WERI-Rb-1 (cell line): ENCODE results near the gene TSPAN12.
"Not testable (repeated sequence)": the region's sequence is repeated elsewhere in the genome, so short reads cannot be mapped to it uniquely, and the experiment has no call there.

Experiments
- DNase-seq: peaks from one replicate; pipeline ENCODE4 v3.0.0-alpha.2; 2020
- H3K27ac ChIP-seq: fragments of 250-450 bp; sonication (Bioruptor Pico); 2 replicates; pipeline ENCODE4 v1.5.1; 2020; ENCODE audit warnings: mild to moderate bottlenecking, moderate library complexity
- H3K27me3 ChIP-seq: fragments of 250-450 bp; sonication (Bioruptor Pico); 2 replicates; pipeline ENCODE4 v1.5.1; 2021; ENCODE audit warnings: mild to moderate bottlenecking, low read depth, moderate library complexity; ENCODE audit not compliant: insufficient read depth, severe bottlenecking
- H3K36me3 ChIP-seq: fragments of 250-450 bp; sonication (Bioruptor Pico); 2 replicates; pipeline ENCODE4 v1.5.1; 2020; ENCODE audit warnings: mild to moderate bottlenecking, moderate library complexity
- H3K4me3 ChIP-seq: 2 replicates; pipeline ENCODE4 v1.5.1; 2011; ENCODE audit warnings: low read depth, mild to moderate bottlenecking, control low read depth, low read length
- H3K9me3 ChIP-seq: fragments of 250-450 bp; sonication (Bioruptor Pico); 2 replicates; pipeline ENCODE4 v1.5.1; 2021; ENCODE audit warnings: mild to moderate bottlenecking, moderate library complexity; ENCODE audit not compliant: severe bottlenecking
- TF ChIP-seq, protein P1 (sequence below): IDR thresholded peaks from 2 replicates; pipeline ENCODE4 v1.5.1; 2011; ENCODE audit warnings: low read depth, mild to moderate bottlenecking, control low read depth, inconsistent platforms, low read length

Gene TSPAN12

GRCh38 chr7:120792091-120792860 lies 65.7 kb downstream of the TSPAN12 start:
- TF ChIP-seq, protein P1, sequence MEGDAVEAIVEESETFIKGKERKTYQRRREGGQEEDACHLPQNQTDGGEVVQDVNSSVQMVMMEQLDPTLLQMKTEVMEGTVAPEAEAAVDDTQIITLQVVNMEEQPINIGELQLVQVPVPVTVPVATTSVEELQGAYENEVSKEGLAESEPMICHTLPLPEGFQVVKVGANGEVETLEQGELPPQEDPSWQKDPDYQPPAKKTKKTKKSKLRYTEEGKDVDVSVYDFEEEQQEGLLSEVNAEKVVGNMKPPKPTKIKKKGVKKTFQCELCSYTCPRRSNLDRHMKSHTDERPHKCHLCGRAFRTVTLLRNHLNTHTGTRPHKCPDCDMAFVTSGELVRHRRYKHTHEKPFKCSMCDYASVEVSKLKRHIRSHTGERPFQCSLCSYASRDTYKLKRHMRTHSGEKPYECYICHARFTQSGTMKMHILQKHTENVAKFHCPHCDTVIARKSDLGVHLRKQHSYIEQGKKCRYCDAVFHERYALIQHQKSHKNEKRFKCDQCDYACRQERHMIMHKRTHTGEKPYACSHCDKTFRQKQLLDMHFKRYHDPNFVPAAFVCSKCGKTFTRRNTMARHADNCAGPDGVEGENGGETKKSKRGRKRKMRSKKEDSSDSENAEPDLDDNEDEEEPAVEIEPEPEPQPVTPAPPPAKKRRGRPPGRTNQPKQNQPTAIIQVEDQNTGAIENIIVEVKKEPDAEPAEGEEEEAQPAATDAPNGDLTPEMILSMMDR: peak; percentile 89
- Histone ChIP-seq H3K27me3 (no peaks in the 10 kb centered on the region), H3K27ac (no peak overlapping the region), H3K4me3 (no peak overlapping the region), H3K36me3 (no peaks in the 10 kb centered on the region), H3K9me3 (no peaks in the 10 kb centered on the region)
- DNase-seq: peak; percentile 80

- H3K9me3 ChIP-seq: no peaks in the 10 kb centered on the region
- TF ChIP-seq, protein P1: no peak
- DNase-seq: no peak
Observed at GRCh38 chr7:120785095-120785494, 72.8 kb downstream of the TSPAN12 start.

DNA sequence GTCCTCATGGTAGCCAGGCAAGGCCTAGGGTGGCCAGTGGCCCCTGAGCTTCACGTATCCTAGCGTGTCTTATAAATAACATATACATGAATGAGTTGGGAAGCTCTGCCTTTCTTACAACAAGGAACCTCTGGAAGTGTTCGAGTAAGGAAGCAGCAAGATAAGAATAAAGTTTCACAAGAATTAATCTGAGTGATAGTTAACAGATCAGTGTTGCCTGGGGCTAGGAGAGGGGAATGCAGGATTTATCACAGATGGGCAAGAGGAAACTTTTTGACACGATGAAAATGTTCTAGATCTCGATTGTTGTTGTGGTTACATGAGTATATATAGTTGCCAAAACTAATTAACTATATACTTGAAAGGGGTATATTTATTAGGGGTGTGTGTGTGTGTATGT lies 74.2 kb downstream of the TSPAN12 start:
- TF ChIP-seq, protein P1: no peak
- H3K9me3 ChIP-seq: no peaks in the 10 kb centered on the region

More at GRCh38 chr7:120785095-120785494, 72.8 kb downstream of the TSPAN12 start:
- Histone ChIP-seq H3K4me3 (no peak overlapping the region), H3K27me3 (no peaks in the 10 kb centered on the region), H3K27ac (no peak overlapping the region), H3K36me3 (no peaks in the 10 kb centered on the region)

DNA sequence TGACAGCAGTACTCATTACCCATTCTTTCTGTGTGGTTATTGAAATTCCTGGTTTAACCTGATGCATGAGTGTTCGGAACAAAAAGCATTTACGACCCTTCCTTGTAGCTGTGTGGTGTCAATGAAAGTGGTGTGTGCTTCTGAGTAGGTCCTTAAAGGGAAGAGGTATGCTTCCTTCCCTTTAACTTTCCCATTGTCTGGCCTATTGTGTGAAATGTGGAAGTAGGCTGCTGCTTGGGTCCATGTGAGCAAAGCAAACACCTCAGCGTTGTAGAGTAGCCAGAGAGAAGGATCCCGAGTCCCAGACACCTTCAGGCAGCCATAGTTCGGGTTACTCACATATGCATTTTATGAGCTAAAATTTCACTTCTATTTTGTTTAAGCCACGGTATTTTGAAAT lies 74.7 kb downstream of the TSPAN12 start:
- no peaks in the 10 kb centered on the region for H3K9me3 ChIP-seq
- no peaks in the 10 kb centered on the region for H3K36me3 ChIP-seq
- no peak overlapping the region for H3K4me3 ChIP-seq
- no peaks in the 10 kb centered on the region for H3K27me3 ChIP-seq
- TF ChIP-seq, protein P1: no peak
- no peak overlapping the region for H3K27ac ChIP-seq
- DNase-seq: no peak

More for the DNA sequence above, 74.2 kb downstream of the TSPAN12 start:
- H3K27me3 ChIP-seq: no peaks in the 10 kb centered on the region
- no peak overlapping the region for H3K27ac ChIP-seq
- DNase-seq: no peak
- no peaks in the 10 kb centered on the region for H3K36me3 ChIP-seq
- H3K4me3 ChIP-seq: no peak overlapping the region

GRCh38 chr7:120781924-120782323 lies 76.0 kb downstream of the TSPAN12 start:
- not testable (repeated sequence) for H3K4me3 ChIP-seq, H3K27me3 ChIP-seq, DNase-seq, H3K36me3 ChIP-seq, H3K9me3 ChIP-seq, H3K27ac ChIP-seq

DNA sequence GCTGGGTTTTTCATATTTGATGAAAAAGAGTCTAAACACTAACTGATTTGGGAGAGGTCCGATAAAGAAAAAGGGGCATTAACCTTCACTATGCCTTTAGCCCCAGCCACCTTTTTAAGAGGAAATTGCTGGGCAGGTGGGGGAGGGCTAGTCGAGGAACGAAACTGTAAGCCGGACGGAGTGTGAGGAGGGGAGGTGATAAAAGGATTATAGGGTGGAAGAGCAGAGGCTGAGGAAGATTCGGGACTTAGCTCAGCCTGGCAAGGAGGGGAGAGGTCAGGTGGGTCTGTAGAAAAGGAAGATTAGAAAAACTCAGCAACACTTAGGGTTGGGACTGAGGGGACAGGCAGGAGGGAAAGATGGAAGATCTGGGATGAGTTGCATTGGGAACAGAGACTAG lies 77.0 kb downstream of the TSPAN12 start:
- no peaks in the 10 kb centered on the region for H3K9me3 ChIP-seq
- no peak overlapping the region for H3K27ac ChIP-seq
- H3K36me3 ChIP-seq: no peaks in the 10 kb centered on the region
- no peak overlapping the region for H3K4me3 ChIP-seq
- H3K27me3 ChIP-seq: no peaks in the 10 kb centered on the region
- TF ChIP-seq, protein P1: no peak
- DNase-seq: no peak

- DNase-seq, H3K36me3 ChIP-seq, H3K4me3 ChIP-seq, H3K27me3 ChIP-seq, H3K9me3 ChIP-seq, H3K27ac ChIP-seq: not testable (repeated sequence)
Observed at GRCh38 chr7:120780451-120780850, 77.5 kb downstream of the TSPAN12 start.

GRCh38 chr7:120779078-120779477 lies 78.9 kb downstream of the TSPAN12 start:
- H3K27ac ChIP-seq, H3K27me3 ChIP-seq, H3K36me3 ChIP-seq, DNase-seq, H3K4me3 ChIP-seq, H3K9me3 ChIP-seq: not testable (repeated sequence)
